ENCODE measurements around the gene PPP1R27.

The PPP1R27 gene

DNA sequence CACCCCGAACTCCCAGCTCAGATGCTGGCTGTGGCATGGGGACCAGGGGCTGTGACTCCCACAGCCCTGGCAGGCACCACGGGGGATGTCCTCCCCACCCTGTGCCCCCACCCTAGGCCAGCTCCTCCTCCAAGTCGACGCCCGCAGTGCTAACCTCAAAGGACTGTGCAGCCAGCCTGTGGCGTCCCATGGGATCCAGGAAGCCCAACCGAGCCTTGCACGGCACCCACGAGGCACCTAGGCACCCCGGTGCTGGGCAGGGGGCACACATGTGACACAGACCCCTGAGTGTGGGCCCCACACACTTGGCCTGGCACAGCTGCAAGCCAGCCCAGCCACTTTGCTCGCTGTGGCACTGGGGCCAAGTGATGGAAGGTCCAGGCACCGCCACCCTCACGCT lies 27.0 kb downstream of the PPP1R27 start:
- H2AFZ ChIP-seq (ENCODE audit: low read depth, low read length), result no peak overlapping the region
- ATAC-seq (ENCODE audit: insufficient read depth, low read depth), result peak; percentile 67
- peak; percentile 52 for DNase-seq
- no peak overlapping the region for H3K4me3 ChIP-seq (ENCODE audit: low read depth in 1 of 2, low read length in 2 of 2)
- no peaks in the 10 kb centered on the region for H3K36me3 ChIP-seq (ENCODE audit: insufficient read depth, low read length)
- H3K4me1 ChIP-seq (ENCODE audit: insufficient read depth, low read length), result no peaks in the 10 kb centered on the region
- no peak overlapping the region for H3K9ac ChIP-seq (ENCODE audit: low read depth, low read length)
- no peaks in the 10 kb centered on the region for H3K79me2 ChIP-seq (ENCODE audit: insufficient read depth, low read length)
- no peaks in the 10 kb centered on the region for H3K9me3 ChIP-seq (ENCODE audit: insufficient read depth, low read length, severe bottlenecking)
- H4K20me1 ChIP-seq (ENCODE audit: insufficient read depth, low read length), result 0 out of 2 replicates have a peak, but pooled peaks cover 7% of the 10 kb centered on the region
- H3K27ac ChIP-seq (ENCODE audit: low read length), result no peak overlapping the region
- TF ChIP-seq EZH2 (IDR thresholded peaks at IDR 0.05; ENCODE audit: borderline replicate concordance, low read depth, low read length, severe bottlenecking) (no peak), CTCF (IDR thresholded peaks at IDR 0.05; ENCODE audit: borderline replicate concordance, extremely low read depth, low read length, poor library complexity, severe bottlenecking) (no peak)
- no peak overlapping the region for H3K4me2 ChIP-seq (ENCODE audit: insufficient read depth, low read length)
- no peaks in the 10 kb centered on the region for H3K27me3 ChIP-seq (ENCODE audit: insufficient read depth, low read length, poor library complexity)

DNA sequence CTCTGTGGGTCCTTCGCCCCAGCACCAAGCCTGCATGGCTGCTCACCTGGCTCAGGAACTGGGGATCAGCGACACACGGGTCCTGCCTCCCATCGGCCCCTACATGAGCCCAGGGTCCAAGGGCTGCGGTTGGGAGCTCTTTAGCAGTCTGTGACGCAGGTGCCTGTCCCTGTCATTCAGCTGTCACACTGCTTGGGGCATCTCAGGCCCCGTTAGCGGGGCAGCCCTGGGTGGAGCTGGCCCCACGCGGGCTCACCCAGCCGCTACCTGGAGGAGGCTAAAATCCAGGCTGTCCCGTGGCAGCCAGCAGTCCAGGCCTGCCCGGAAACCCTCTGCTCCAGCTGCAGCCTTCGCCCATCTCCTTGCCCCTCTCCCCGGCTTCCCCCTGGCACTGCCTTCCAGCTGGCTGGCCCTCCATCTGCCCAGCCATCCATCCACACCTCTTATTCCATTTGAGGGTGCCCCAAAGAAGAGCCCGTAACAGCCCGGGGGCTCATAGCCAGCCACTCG lies 27.6 kb downstream of the PPP1R27 start:
- DNase-seq, result no peak
- Histone ChIP-seq H3K9me3 (ENCODE audit: insufficient read depth, low read length, severe bottlenecking) (no peaks in the 10 kb centered on the region), H3K27ac (ENCODE audit: low read length) (no peak overlapping the region), H3K79me2 (ENCODE audit: insufficient read depth, low read length) (no peaks in the 10 kb centered on the region), H4K20me1 (ENCODE audit: insufficient read depth, low read length) (0 out of 2 replicates have a peak, but pooled peaks cover 7% of the 10 kb centered on the region), H3K4me1 (ENCODE audit: insufficient read depth, low read length) (no peaks in the 10 kb centered on the region), H3K9ac (ENCODE audit: low read depth, low read length) (no peak overlapping the region), H3K36me3 (ENCODE audit: insufficient read depth, low read length) (no peaks in the 10 kb centered on the region), H2AFZ (ENCODE audit: low read depth, low read length) (no peak overlapping the region), H3K27me3 (ENCODE audit: insufficient read depth, low read length, poor library complexity) (no peaks in the 10 kb centered on the region), H3K4me3 (ENCODE audit: low read depth in 1 of 2, low read length in 2 of 2) (no peak overlapping the region), H3K4me2 (ENCODE audit: insufficient read depth, low read length) (no peak overlapping the region)
- no peak for ATAC-seq (ENCODE audit: insufficient read depth, low read depth)
- TF ChIP-seq CTCF (IDR thresholded peaks at IDR 0.05; ENCODE audit: borderline replicate concordance, extremely low read depth, low read length, poor library complexity, severe bottlenecking) (no peak), EZH2 (IDR thresholded peaks at IDR 0.05; ENCODE audit: borderline replicate concordance, low read depth, low read length, severe bottlenecking) (no peak)

GRCh38 chr17:81806461-81807209 lies 28.2 kb downstream of the PPP1R27 start:
- Histone ChIP-seq H3K4me1 (ENCODE audit: insufficient read depth, low read length) (no peaks in the 10 kb centered on the region), H3K9ac (ENCODE audit: low read depth, low read length) (no peak overlapping the region), H3K27me3 (ENCODE audit: insufficient read depth, low read length, poor library complexity) (no peaks in the 10 kb centered on the region), H3K79me2 (ENCODE audit: insufficient read depth, low read length) (no peaks in the 10 kb centered on the region), H3K36me3 (ENCODE audit: insufficient read depth, low read length) (no peaks in the 10 kb centered on the region), H3K9me3 (ENCODE audit: insufficient read depth, low read length, severe bottlenecking) (no peaks in the 10 kb centered on the region), H2AFZ (ENCODE audit: low read depth, low read length) (no peak overlapping the region), H3K27ac (ENCODE audit: low read length) (no peak overlapping the region), H3K4me2 (ENCODE audit: insufficient read depth, low read length) (no peak overlapping the region), H3K4me3 (ENCODE audit: low read depth in 1 of 2, low read length in 2 of 2) (no peak overlapping the region), H4K20me1 (ENCODE audit: insufficient read depth, low read length) (0 out of 2 replicates have a peak, but pooled peaks cover 7% of the 10 kb centered on the region)
- ATAC-seq (ENCODE audit: insufficient read depth, low read depth) (no peak), DNase-seq (no peak)
- TF ChIP-seq CTCF (IDR thresholded peaks at IDR 0.05; ENCODE audit: borderline replicate concordance, extremely low read depth, low read length, poor library complexity, severe bottlenecking), result no peak
- TF ChIP-seq EZH2 (IDR thresholded peaks at IDR 0.05; ENCODE audit: borderline replicate concordance, low read depth, low read length, severe bottlenecking), result no peak

Data from DND-41 (cell line).